HEK293 (cell line): ENCODE results near the gene SCYL3.

Source experiments
- CTCF ChIA-PET: fragments of 350-600 bp; formaldehyde crosslinking; extraction: SDS; loops from one replicate; lab custom pipeline; 2021; ENCODE audit warnings: antibody characterized with exemption; lab: Yijun Ruan, JAX
- POLR2A ChIA-PET: fragments of 300-600 bp; formaldehyde crosslinking; extraction: SDS; loops from one replicate; lab custom pipeline; 2020; ENCODE audit warnings: antibody characterized with exemption, inconsistent platforms; lab: Yijun Ruan, JAX
- H3K27ac ChIP-seq: fragments of 200-500 bp; sonication (Bioruptor generic); 2 replicates; pipeline ENCODE4 v1.5.1; 2014; ENCODE audit warnings: low read depth, low read length, control low read depth, inconsistent platforms; ENCODE audit errors: extremely low read depth
- H3K36me3 ChIP-seq, 2 experiments: fragments of 200-500 bp in 1 of 2; sonication (Bioruptor generic) in 1 of 2; 1 replicate in 1 of 2; 2 replicates in 1 of 2; pipeline ENCODE4 v1.5.1; 2014 to 2017; ENCODE audit warnings: inconsistent platforms in 2 of 2, low read length in 2 of 2; ENCODE audit not compliant: control insufficient read depth in 2 of 2, insufficient read depth in 1 of 2
- H3K4me1 ChIP-seq: fragments of 200-500 bp; sonication (Bioruptor generic); 2 replicates; pipeline ENCODE4 v1.5.1; 2014; ENCODE audit warnings: mild to moderate bottlenecking, low read length, inconsistent platforms; ENCODE audit not compliant: control insufficient read depth, insufficient read depth
- H3K4me3 ChIP-seq: 2 replicates; pipeline ENCODE4 v1.5.1; 2011; ENCODE audit warnings: low read depth, mild to moderate bottlenecking, control low read depth, low read length, moderate library complexity
- H3K9me3 ChIP-seq: fragments of 200-500 bp; sonication (Bioruptor generic); 2 replicates; pipeline ENCODE4 v1.5.1; 2014; ENCODE audit warnings: low read depth, low read length, inconsistent platforms; ENCODE audit not compliant: control insufficient read depth, insufficient read depth
- BCL11A ChIP-seq: fragments of 450-650 bp; formaldehyde crosslinking; IDR thresholded peaks from 2 replicates; pipeline ENCODE4 v1.5.1; 2016; ENCODE audit warnings: low read depth, missing biosample characterization, missing genetic modification characterization
- CTCF ChIP-seq: fragments of 450-650 bp; formaldehyde crosslinking; IDR thresholded peaks from 2 replicates; pipeline ENCODE4 v1.5.1; 2016; ENCODE audit warnings: missing biosample characterization, missing genetic modification characterization
- HOXC10 ChIP-seq: sonication (generic); formaldehyde crosslinking; IDR thresholded peaks from 2 replicates; pipeline ENCODE4 v1.8.1; 2023; ENCODE audit warnings: mild to moderate bottlenecking, missing genetic modification reagents
- SP3 ChIP-seq: fragments of 450-650 bp; formaldehyde crosslinking; IDR thresholded peaks from 2 replicates; pipeline ENCODE4 v1.5.1; 2016; ENCODE audit warnings: missing biosample characterization, missing genetic modification characterization
- WT1 ChIP-seq: fragments of 450-650 bp; formaldehyde crosslinking; IDR thresholded peaks from 2 replicates; pipeline ENCODE4 v1.5.1; 2016; ENCODE audit warnings: missing biosample characterization, missing genetic modification characterization
- ZBTB10 ChIP-seq: fragments of 450-650 bp; formaldehyde crosslinking; IDR thresholded peaks from 2 replicates; pipeline ENCODE4 v1.5.1; 2016; ENCODE audit warnings: missing biosample characterization, missing genetic modification characterization
- ZBTB17 ChIP-seq: fragments of 450-650 bp; formaldehyde crosslinking; IDR thresholded peaks from 2 replicates; pipeline ENCODE4 v1.5.1; 2016; ENCODE audit warnings: missing biosample characterization, missing genetic modification characterization
- ZBTB20 ChIP-seq: fragments of 450-650 bp; formaldehyde crosslinking; IDR thresholded peaks from 2 replicates; pipeline ENCODE4 v1.5.1; 2016; ENCODE audit warnings: missing biosample characterization, missing genetic modification characterization
- ZBTB44 ChIP-seq: fragments of 450-650 bp; IDR thresholded peaks from 2 replicates; pipeline ENCODE4 v1.5.1; 2018; ENCODE audit warnings: missing biosample characterization, mild to moderate bottlenecking, missing genetic modification characterization
- ZNF221 ChIP-seq: fragments of 450-650 bp; formaldehyde crosslinking; IDR thresholded peaks from 2 replicates; pipeline ENCODE4 v1.5.1; 2017; ENCODE audit warnings: missing biosample characterization, missing genetic modification characterization, borderline replicate concordance
- ZNF223 ChIP-seq: fragments of 450-650 bp; formaldehyde crosslinking; IDR thresholded peaks from 2 replicates; pipeline ENCODE4 v1.5.1; 2016; ENCODE audit warnings: missing biosample characterization, missing genetic modification characterization
- ZNF335 ChIP-seq: fragments of 450-650 bp; formaldehyde crosslinking; conservative IDR thresholded peaks from 2 replicates; pipeline ENCODE4 v1.5.1; 2016; ENCODE audit warnings: missing biosample characterization, missing genetic modification characterization
- ZNF48 ChIP-seq: fragments of 450-650 bp; formaldehyde crosslinking; IDR thresholded peaks from 2 replicates; pipeline ENCODE4 v1.5.1; 2016; ENCODE audit warnings: missing biosample characterization, missing genetic modification characterization
- ZNF560 ChIP-seq: fragments of 450-650 bp; formaldehyde crosslinking; IDR thresholded peaks from 2 replicates; pipeline ENCODE4 v1.5.1; 2017; ENCODE audit warnings: missing biosample characterization, missing genetic modification characterization, borderline replicate concordance
- ZNF580 ChIP-seq: fragments of 450-650 bp; formaldehyde crosslinking; IDR thresholded peaks from 2 replicates; pipeline ENCODE4 v1.5.1; 2016; ENCODE audit warnings: missing biosample characterization, missing genetic modification characterization
- ZNF600 ChIP-seq: fragments of 450-650 bp; formaldehyde crosslinking; IDR thresholded peaks from 2 replicates; pipeline ENCODE4 v1.5.1; 2016; ENCODE audit warnings: missing biosample characterization, missing genetic modification characterization
- ZNF704 ChIP-seq: fragments of 450-650 bp; formaldehyde crosslinking; IDR thresholded peaks from 2 replicates; pipeline ENCODE4 v1.5.1; 2016; ENCODE audit warnings: missing biosample characterization, missing genetic modification characterization
- TF ChIP-seq, protein P1 (sequence below): fragments of 450-650 bp; formaldehyde crosslinking; IDR thresholded peaks from 2 replicates; pipeline ENCODE4 v1.5.1; 2016; ENCODE audit warnings: missing biosample characterization, missing genetic modification characterization, borderline replicate concordance

Gene SCYL3

GRCh38 chr1:169892176-169892926, 1.3 kb downstream of the SCYL3 start:
- Histone ChIP-seq H3K9me3 (no peaks in the 10 kb centered on the region), H3K4me3 (peak overlapping the region; percentile 91), H3K4me1 (peaks cover 21% of the 10 kb centered on the region), H3K27ac (peak overlapping the region; percentile 92; the same call in 1 of the 2 replicates), H3K36me3 (peaks cover 0 to 11% of the 10 kb centered on the region in 2 experiments; a peak in 1 of 3 replicates)
- TF ChIP-seq ZBTB20 (tag by site-specific recombination) (peak; percentile 10; the same call in 1 of the 2 replicates), ZNF335 (tag by site-specific recombination) (peak; percentile 35), HOXC10 (CRISPR knock-in tag) (no peak), ZBTB17 (tag by site-specific recombination) (0 out of 2 replicates have a peak, but pooled peaks have one; percentile 17)
- ChIA-PET POLR2A (interaction anchor here (1.3 to 2.3 kb wide), 2 partner anchors 97 kb away, joined by 3 to 16 read pairs; partner anchors contain the start of gene METTL18), CTCF (interaction anchor here (0.6 to 1.3 kb wide), 4 partner anchors 8 to 1314 kb away, joined by 3 to 4 read pairs (median 4); no protein-coding TSS in a partner anchor)

- H3K27ac ChIP-seq, result no peak overlapping the region
- H3K9me3 ChIP-seq, result no peaks in the 10 kb centered on the region
- peaks cover 0 to 18% of the 10 kb centered on the region in 2 experiments; a peak in 1 of 3 replicates for H3K36me3 ChIP-seq
- H3K4me3 ChIP-seq, result no peak overlapping the region
- peaks cover 21% of the 10 kb centered on the region for H3K4me1 ChIP-seq
- TF ChIP-seq SP3, result no peak
- TF ChIP-seq ZNF560, result no peak
- TF ChIP-seq ZNF48 (tag by site-specific recombination), result no peak
- no peak for TF ChIP-seq ZNF580 (tag by site-specific recombination)
- ChIA-PET POLR2A (interaction anchor here (0.5 to 1.3 kb wide), 2 partner anchors 96 to 156 kb away, joined by 3 read pairs; partner anchors contain the start of gene METTL18), CTCF (interaction anchor here (0.9 kb wide), 1 partner anchor 11 kb away, joined by 3 read pairs; no protein-coding TSS in a partner anchor)
Observed at GRCh38 chr1:169891539-169891885, 2.2 kb downstream of the SCYL3 start.

GRCh38 chr1:169890761-169891538, 2.7 kb downstream of the SCYL3 start:
- Histone ChIP-seq H3K9me3 (no peaks in the 10 kb centered on the region), H3K4me3 (no peak overlapping the region), H3K27ac (no peak overlapping the region), H3K4me1 (peaks cover 21% of the 10 kb centered on the region), H3K36me3 (peaks cover 0 to 23% of the 10 kb centered on the region in 2 experiments; a peak in 1 of 3 replicates)
- ChIA-PET POLR2A (interaction anchor here (0.5 to 1.3 kb wide), 2 partner anchors 96 to 157 kb away, joined by 3 read pairs; partner anchors contain the start of gene METTL18), CTCF (no interaction called here)
- no peak for TF ChIP-seq ZNF704
- TF ChIP-seq WT1, result peak; percentile 92
- TF ChIP-seq ZNF223 (tag by site-specific recombination), result no peak
- TF ChIP-seq ZNF600 (tag by site-specific recombination), result 0 out of 2 replicates have a peak, but pooled peaks have one; percentile 47
- TF ChIP-seq ZNF221 (tag by site-specific recombination), result no peak
- no peak for TF ChIP-seq ZBTB10 (tag by site-specific recombination)
- TF ChIP-seq BCL11A (tag by site-specific recombination), result no peak
- TF ChIP-seq ZBTB44 (tag by site-specific recombination), result 0 out of 2 replicates have a peak, but pooled peaks have one; percentile 10
- TF ChIP-seq, protein P1, sequence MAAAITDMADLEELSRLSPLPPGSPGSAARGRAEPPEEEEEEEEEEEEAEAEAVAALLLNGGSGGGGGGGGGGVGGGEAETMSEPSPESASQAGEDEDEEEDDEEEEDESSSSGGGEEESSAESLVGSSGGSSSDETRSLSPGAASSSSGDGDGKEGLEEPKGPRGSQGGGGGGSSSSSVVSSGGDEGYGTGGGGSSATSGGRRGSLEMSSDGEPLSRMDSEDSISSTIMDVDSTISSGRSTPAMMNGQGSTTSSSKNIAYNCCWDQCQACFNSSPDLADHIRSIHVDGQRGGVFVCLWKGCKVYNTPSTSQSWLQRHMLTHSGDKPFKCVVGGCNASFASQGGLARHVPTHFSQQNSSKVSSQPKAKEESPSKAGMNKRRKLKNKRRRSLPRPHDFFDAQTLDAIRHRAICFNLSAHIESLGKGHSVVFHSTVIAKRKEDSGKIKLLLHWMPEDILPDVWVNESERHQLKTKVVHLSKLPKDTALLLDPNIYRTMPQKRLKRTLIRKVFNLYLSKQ (tag by site-specific recombination), result no peak
- TF ChIP-seq CTCF (tag by site-specific recombination), result no peak
